DND-41 (cell line): ENCODE data around the gene JSRP1.

Experiments used
- ATAC-seq: fragments of 200-7000 bp; cut with Tn5 transposase; 3 replicates; pipeline ENCODE4 v1.9.1; 2021; ENCODE audit warnings: low read depth; ENCODE audit not compliant: insufficient read depth
- DNase-seq: peaks from one replicate; pipeline ENCODE4 v3.0.0-alpha.2; 2020
- H2AFZ ChIP-seq: 2 replicates; pipeline ENCODE4 v1.6.0; 2012; ENCODE audit warnings: low read depth, low read length
- H3K27ac ChIP-seq: 2 replicates; pipeline ENCODE4 v1.5.1; 2012; ENCODE audit warnings: low read length, inconsistent platforms
- H3K27me3 ChIP-seq: fragments of 200-600 bp; sonication (generic); 2 replicates; pipeline ENCODE4 v1.6.0; 2012; ENCODE audit warnings: low read length, mild to moderate bottlenecking, inconsistent platforms; ENCODE audit not compliant: insufficient read depth, poor library complexity
- H3K36me3 ChIP-seq: 2 replicates; pipeline ENCODE4 v1.5.1; 2012; ENCODE audit warnings: low read length, inconsistent platforms; ENCODE audit not compliant: insufficient read depth
- H3K4me1 ChIP-seq: 2 replicates; pipeline ENCODE4 v1.5.1; 2012; ENCODE audit warnings: mild to moderate bottlenecking, low read length; ENCODE audit not compliant: insufficient read depth
- H3K4me2 ChIP-seq: 2 replicates; pipeline ENCODE4 v1.6.0; 2012; ENCODE audit warnings: mild to moderate bottlenecking, moderate library complexity, low read length, inconsistent platforms; ENCODE audit not compliant: insufficient read depth
- H3K4me3 ChIP-seq, 2 experiments: fragments of 200-600 bp in 1 of 2; shearing (Covaris generic) in 1 of 2; 2 replicates each; pipeline ENCODE4 v1.5.1; 2012 to 2016; ENCODE audit warnings: inconsistent platforms in 2 of 2, low read length in 2 of 2, mild to moderate bottlenecking in 2 of 2, low read depth in 1 of 2, moderate library complexity in 1 of 2
- H3K79me2 ChIP-seq: 2 replicates; pipeline ENCODE4 v1.6.0; 2012; ENCODE audit warnings: low read length, inconsistent platforms; ENCODE audit not compliant: insufficient read depth
- H3K9ac ChIP-seq: 2 replicates; pipeline ENCODE4 v1.6.0; 2012; ENCODE audit warnings: low read depth, mild to moderate bottlenecking, inconsistent platforms, low read length, moderate library complexity
- H3K9me3 ChIP-seq: 2 replicates; pipeline ENCODE4 v1.5.1; 2012; ENCODE audit warnings: low read length, moderate library complexity, mild to moderate bottlenecking, inconsistent platforms; ENCODE audit not compliant: insufficient read depth, severe bottlenecking
- H4K20me1 ChIP-seq: 2 replicates; pipeline ENCODE4 v1.6.0; 2012; ENCODE audit warnings: low read length; ENCODE audit not compliant: insufficient read depth
- EZH2 ChIP-seq: IDR thresholded peaks from 3 replicates; pipeline ENCODE4 v1.6.1; 2012; ENCODE audit warnings: borderline replicate concordance, low read depth, mild to moderate bottlenecking, moderate library complexity, low read length, inconsistent platforms; ENCODE audit not compliant: severe bottlenecking
- TF ChIP-seq, protein P1 (sequence below): IDR thresholded peaks from 2 replicates; pipeline ENCODE4 v1.5.1; 2012; ENCODE audit warnings: borderline replicate concordance, low read length, moderate library complexity, mild to moderate bottlenecking; ENCODE audit not compliant: poor library complexity, severe bottlenecking; ENCODE audit errors: extremely low read depth

The JSRP1 gene

DNA sequence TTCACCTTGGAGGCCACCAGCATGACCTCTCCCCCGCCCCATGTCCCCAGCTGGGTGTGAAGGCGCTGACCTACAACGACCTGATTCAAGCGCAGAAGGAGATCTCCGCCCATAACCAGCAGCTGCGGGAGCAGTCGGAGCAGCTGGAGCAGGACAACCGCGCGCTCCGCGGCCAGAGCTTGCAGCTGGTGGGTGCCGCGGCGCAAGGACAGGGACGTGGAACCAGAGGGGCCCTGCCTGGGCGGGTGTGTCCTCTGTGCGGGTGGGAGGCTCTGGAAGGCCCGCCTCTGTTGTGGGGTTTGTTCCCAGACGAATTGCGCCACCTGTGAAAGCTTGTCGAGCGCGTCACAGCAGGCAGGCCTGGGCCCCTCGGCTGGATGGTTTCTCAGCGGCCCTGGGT is 42.4 kb downstream of the JSRP1 start:
- H3K9me3 ChIP-seq: no peaks in the 10 kb centered on the region
- H3K9ac ChIP-seq: no peak overlapping the region
- no peak overlapping the region for H3K27ac ChIP-seq
- no peaks in the 10 kb centered on the region for H3K27me3 ChIP-seq
- H4K20me1 ChIP-seq: peaks cover 42% of the 10 kb centered on the region
- no peak overlapping the region for H3K4me2 ChIP-seq
- ATAC-seq (no peak), DNase-seq (no peak)
- no peak overlapping the region for H2AFZ ChIP-seq
- H3K79me2 ChIP-seq: peaks cover 9% of the 10 kb centered on the region; the same call in 1 of the 2 replicates
- TF ChIP-seq EZH2: no peak
- TF ChIP-seq, protein P1, sequence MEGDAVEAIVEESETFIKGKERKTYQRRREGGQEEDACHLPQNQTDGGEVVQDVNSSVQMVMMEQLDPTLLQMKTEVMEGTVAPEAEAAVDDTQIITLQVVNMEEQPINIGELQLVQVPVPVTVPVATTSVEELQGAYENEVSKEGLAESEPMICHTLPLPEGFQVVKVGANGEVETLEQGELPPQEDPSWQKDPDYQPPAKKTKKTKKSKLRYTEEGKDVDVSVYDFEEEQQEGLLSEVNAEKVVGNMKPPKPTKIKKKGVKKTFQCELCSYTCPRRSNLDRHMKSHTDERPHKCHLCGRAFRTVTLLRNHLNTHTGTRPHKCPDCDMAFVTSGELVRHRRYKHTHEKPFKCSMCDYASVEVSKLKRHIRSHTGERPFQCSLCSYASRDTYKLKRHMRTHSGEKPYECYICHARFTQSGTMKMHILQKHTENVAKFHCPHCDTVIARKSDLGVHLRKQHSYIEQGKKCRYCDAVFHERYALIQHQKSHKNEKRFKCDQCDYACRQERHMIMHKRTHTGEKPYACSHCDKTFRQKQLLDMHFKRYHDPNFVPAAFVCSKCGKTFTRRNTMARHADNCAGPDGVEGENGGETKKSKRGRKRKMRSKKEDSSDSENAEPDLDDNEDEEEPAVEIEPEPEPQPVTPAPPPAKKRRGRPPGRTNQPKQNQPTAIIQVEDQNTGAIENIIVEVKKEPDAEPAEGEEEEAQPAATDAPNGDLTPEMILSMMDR: no peak
- H3K4me1 ChIP-seq: no peaks in the 10 kb centered on the region
- H3K4me3 ChIP-seq: no peak overlapping the region
- peaks cover 96% of the 10 kb centered on the region for H3K36me3 ChIP-seq

DNA sequence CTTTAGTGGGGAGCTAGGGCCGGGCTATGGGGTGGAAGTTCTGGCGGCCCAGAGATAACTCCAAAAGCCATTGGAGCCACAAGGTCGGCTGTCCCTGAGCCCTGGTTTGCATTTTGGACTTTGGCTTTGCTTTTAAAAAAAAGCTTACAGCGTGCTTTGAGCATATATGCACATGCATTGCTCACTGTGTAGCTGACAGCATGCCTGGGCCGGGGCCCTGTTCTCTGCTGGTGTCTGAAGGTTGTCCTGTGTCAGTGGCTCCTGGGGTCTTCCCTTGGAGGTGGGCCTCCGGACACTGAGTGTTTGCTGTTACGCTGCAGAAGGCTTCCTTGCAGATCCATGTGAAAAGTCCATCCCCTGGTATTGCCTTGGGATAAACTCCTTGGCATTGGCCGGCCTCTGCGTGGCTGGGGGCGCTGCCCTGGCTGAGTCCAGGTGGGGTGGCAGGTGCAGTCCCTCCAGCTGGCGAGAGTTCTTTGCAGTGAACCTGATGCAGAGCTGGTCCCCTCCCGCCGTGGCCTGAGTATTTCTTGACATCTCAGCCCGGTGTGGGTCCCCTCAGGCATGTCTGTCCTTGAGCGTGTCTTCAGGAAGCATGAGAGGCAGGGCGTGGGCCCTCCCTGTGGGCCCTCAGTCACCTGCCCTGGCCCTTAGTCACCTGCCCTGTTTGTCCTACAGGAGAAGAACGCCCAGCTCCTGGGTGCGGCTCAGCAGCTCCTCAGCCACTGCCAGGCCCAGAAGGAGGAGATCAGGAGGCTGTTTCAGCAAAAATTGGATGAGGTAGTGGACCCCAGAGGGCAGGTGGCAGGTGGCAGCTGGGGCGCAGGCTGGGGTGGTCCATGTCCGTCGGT is 43.1 kb downstream of the JSRP1 start:
- DNase-seq (no peak), ATAC-seq (no peak)
- Histone ChIP-seq H3K27ac (no peak overlapping the region), H3K36me3 (peaks cover 100% of the 10 kb centered on the region), H4K20me1 (peaks cover 47% of the 10 kb centered on the region), H2AFZ (no peak overlapping the region), H3K9me3 (no peaks in the 10 kb centered on the region), H3K27me3 (no peaks in the 10 kb centered on the region), H3K4me1 (no peaks in the 10 kb centered on the region), H3K4me3 (no peak overlapping the region), H3K79me2 (peaks cover 9% of the 10 kb centered on the region; the same call in 1 of the 2 replicates), H3K4me2 (no peak overlapping the region), H3K9ac (no peak overlapping the region)
- TF ChIP-seq, protein P1: no peak
- TF ChIP-seq EZH2: no peak

DNA sequence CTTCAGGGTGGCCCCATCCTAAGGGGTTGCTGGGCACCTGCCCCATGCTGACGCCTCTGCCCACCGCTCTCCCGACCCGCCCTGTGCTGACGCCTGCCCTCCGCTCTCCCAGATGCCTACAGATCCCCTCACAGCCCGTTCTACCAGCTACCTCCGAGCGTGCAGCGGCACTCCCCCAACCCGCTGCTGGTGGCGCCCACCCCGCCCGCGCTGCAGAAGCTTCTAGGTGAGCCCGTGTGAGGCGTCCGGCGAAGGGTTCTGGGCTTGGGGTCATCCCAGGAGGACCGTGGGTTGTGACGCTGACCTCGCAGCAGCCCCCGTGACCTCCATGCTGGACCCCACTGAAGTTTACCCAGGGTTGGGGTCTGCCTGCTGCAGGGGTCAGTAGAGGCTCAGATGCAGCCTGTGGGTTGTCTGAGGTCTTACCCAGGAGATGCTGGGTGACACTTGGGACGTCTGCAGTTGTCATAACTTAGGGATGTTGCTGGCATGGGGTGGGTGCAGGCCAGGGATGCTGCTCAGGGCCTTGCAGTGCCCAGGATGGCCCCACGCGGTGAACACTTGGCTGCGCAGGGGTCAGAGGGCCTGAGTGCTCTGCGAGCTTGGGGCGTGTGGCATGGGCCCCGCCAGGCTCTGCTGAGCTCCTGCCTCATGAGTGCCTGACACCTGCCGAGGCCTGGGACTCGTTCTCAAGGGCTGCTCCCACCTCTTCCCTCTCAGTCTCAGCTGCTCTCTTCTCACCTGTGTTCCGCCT is 45.1 kb downstream of the JSRP1 start:
- ATAC-seq (no peak), DNase-seq (no peak)
- Histone ChIP-seq H2AFZ (no peak overlapping the region), H3K36me3 (peaks cover 100% of the 10 kb centered on the region), H3K27ac (no peak overlapping the region), H3K4me2 (no peak overlapping the region), H3K4me3 (no peak overlapping the region), H4K20me1 (peaks cover 54% of the 10 kb centered on the region), H3K4me1 (no peaks in the 10 kb centered on the region), H3K9ac (no peak overlapping the region), H3K9me3 (no peaks in the 10 kb centered on the region), H3K79me2 (peaks cover 23% of the 10 kb centered on the region), H3K27me3 (no peaks in the 10 kb centered on the region)
- no peak for TF ChIP-seq EZH2
- TF ChIP-seq, protein P1: no peak
